DMS153 (cell line): Measurements from ENCODE around the gene PLEK.
A peak's percentile ranks its signal among the peaks of the same experiment; 100 is the strongest.
"Not testable (repeated sequence)": the region's sequence is repeated elsewhere in the genome, so short reads cannot be mapped to it uniquely, and the experiment has no call there.

Experiments used
- DNase-seq: peaks from one replicate; lab custom pipeline; 2025; lab: John Stamatoyannopoulos, UW

PLEK gene

DNA sequence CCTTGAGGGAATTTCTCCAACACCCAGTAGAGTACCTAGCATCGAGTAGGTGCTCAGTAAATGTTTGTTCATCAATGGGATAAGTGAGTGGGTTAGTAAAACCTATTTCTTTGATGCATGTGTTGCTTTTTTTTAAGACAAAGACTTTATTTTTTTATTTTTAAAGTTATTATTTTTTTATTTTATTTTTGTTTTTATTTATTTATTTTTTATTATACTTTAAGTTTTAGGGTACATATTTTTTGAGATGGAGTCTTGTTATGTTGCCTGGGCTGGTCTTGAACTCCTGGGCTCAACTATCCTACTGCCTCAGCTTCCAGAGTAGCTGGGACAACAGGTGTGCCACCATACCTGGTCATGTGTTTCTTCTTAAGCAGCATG lies 20.8 kb downstream of the PLEK start:
- no peak for DNase-seq

DNA sequence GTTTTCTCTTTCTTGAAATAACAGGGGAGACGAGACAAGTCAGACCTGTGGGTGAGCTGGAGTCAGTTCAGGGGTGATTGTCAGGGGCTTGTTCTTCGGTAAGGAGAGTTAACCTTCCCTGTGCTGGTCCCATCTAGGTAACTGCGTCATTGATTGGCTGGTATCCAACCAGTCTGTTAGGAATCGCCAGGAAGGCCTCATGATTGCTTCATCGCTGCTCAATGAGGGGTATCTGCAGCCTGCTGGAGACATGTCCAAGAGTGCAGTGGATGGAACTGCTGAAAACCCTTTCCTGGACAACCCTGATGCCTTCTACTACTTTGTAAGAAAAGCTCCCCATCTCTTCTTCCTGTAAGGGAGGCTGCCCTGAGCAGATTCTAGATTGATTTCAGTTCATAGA lies 21.3 kb downstream of the PLEK start:
- no peak for DNase-seq

- no peak for DNase-seq
These were observed 22.6 kb downstream of the PLEK start for GRCh38 chr2:68387408-68388350.

DNA sequence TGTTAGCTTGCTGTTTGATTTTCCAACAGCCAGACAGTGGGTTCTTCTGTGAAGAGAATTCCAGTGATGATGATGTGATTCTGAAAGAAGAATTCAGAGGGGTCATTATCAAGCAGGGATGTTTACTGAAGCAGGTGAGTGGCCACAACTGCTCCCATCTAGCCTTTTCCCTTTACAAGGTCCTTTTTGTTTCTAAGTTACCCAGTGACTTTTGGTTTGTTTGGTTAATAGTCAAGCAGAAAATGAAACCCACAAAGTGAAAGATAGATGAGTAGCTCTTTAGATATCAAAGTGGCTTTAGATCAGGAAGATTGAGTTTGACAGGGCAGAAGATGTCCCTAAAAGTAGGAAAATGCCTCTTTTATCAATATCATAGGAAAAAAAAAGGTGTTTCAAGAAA lies 23.3 kb downstream of the PLEK start:
- DNase-seq, result no peak

DNA sequence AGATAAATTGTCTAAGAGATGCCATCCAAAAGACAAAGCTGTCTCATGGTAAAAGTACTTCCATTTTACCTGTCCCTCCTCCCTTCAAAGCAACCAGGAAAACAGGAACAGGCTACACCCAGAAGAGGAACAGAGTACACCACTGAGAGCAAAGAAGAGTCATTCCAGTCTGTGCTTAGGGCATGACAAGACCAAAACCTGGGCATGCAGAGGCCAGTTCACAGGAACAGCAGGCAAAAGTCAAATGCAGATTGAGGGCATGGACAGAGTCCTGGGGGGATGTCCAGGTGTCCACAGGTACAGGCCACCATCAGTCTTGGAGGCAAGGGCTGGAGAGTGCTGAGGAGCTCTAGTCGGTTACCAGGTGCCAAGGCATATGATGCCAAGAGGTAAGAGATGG lies 23.7 kb downstream of the PLEK start:
- DNase-seq, result no peak

- no peak for DNase-seq
These were observed 25.0 kb downstream of the PLEK start for GRCh38 chr2:68390114-68390513.

- no peak for DNase-seq
These were observed 25.5 kb downstream of the PLEK start for GRCh38 chr2:68390586-68390985.

DNA sequence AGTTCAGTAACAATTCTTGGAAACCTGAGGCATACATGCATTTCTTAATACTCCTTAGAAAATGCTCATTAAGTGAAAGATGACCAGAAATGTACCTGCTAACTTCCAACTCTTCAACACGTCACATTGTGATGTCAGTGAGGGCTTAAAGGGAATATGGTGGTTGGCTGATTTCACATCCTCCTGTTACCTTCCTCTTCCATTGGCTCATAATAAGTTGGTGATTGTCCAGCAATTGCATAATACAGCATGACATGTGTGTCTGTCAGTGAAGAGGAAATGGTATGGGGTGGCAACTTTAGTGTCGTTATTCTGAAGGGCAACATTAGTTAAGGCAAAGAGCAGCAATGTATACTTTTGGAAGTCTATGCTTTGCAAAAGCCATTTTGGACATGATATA lies 26.0 kb downstream of the PLEK start:
- no peak for DNase-seq

GRCh38 chr2:68391869-68392268 lies 26.8 kb downstream of the PLEK start:
- no peak for DNase-seq

- no peak for DNase-seq
These were observed 31.0 kb downstream of the PLEK start for GRCh38 chr2:68396093-68396492.

DNA sequence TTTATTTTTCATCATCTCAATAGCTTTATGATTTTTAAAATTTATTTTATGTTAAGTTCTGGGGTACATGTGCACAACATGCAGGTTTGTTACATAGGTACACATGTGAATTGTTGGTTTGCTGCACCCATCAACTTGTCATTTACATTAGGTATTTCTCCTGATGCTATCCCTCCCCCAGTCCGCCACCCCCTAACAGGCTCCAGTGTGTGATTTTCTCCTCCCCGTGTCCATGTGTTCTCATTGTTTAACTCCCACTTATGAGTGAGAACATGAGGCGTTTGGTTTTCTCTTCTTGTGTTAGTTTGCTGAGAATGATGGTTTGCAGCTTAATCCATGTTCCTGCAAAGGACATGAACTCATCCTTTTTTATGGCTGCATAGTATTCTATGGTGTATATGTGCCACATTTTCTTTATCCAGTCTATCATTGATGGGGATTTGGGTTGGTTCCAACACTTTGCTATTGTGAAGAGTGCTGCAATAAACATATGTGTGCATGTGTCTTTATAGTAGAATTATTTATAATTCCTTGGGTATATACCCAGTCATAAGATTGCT lies 32.7 kb downstream of the PLEK start:
- not testable (repeated sequence) for DNase-seq

DNA sequence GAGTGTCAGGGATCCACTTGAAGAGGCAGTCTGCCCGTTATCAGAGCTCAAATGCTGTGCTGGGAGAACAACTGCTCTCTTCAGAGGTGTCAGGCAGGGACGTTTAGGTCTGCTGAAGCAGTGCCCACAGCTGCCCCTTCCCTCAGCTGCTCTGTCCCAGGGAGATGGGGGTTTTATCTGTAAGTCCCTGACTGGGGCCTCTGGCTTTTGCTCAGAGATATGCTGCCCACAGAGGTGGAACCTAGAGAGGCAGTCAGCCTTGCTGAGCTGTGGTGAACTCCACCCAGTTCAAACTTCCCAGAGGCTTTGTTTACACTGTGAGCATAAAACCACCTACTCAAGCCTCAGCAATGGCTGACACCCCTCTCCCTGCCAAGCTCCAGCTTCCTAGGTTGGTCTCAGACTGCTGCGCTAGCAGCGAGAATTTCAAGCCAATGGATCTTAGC lies 38.1 kb downstream of the PLEK start:
- no peak for DNase-seq

DNA sequence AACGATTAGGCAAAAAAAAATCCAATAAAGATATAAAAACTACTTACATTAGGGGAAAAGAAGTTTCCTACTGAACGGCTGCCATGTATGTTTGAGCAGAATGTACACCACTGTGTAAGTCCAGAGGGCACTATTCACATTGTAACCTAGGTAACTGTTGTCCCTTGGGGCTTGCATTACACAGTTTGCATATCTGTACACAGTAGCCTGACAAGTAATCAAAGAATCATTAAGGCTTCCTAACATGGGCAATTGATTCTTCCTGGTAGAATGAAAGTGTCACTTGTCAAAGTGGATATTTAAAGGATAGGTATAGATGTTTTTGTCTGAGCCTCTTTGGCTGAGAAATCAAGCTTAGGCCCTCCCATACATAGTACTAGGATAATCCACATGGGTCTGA lies 39.1 kb downstream of the PLEK start:
- no peak for DNase-seq

- DNase-seq, result no peak
These were observed 40.1 kb downstream of the PLEK start for GRCh38 chr2:68404893-68405799.

- DNase-seq, result no peak
These were observed 46.5 kb downstream of the PLEK start for GRCh38 chr2:68411397-68412126.

DNA sequence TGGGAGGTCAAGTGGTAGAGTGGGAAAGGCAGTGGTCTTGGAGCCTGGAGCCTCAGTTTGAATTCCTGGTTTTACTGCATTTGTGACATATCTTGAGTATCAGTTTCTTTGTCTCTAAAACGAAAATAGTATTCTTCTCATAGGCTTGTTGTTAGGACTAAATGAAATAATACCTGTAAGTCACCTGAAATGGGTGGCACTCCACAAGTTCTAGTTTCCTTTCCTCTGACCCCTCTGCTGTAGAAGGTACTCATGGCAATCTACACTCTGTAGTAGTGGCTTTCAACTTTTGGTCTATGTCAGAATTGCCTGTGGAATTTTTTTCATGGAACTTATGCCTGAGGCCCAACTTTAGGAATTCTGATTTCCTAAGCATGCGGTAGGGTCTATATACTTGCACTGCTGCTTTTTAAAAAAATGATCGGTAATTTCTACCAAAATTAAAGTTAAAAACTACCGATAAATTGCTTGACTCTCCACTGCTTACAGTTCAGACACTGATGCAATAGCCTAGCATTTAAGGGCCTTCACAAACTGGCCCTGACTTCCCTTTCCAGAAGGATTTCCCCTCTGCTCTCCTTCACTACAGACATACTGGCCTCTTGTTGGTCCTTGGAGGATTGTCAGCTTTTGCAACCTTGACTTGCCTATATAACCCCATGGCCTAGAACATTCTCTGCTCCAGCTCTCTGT lies 47.2 kb downstream of the PLEK start:
- DNase-seq, result no peak

DNA sequence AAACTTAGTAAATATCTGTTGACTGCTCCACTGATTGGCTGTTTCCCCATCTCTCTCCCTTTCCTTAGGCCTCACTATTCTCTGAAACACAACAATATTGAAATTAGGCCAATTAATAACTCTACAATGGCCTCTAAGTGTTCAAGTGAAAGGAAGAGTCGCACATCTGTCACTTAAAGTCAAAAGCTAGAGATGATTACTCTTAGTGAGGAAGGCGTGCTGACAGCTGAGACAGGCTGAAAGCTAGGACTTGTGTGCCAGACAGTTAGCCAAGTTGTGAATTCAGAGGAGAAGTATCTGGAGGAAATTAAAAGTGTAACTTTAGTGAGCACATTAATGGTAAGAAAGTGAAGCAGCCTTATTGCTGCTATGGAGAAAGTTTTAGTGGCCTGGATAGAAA lies 48.4 kb downstream of the PLEK start:
- no peak for DNase-seq

DNA sequence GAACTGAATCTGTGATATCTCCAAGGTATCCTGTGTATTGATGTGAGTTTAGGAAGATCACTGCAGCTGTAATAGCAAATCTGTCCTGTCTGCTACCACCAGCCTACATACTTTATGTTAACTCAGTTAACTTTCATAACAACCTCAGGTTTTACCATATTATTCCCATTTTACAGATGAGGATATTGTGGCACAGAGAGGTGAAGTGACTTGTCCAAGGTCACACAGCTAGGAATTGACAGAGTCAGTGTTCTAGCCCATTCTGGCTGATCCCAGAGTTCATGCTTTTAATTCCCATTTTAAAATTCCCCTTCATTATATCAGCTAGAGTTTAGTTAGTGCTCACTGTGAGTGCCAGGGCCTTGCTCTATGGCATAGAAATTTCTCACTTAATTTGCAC lies 49.4 kb downstream of the PLEK start:
- DNase-seq, result no peak

DNA sequence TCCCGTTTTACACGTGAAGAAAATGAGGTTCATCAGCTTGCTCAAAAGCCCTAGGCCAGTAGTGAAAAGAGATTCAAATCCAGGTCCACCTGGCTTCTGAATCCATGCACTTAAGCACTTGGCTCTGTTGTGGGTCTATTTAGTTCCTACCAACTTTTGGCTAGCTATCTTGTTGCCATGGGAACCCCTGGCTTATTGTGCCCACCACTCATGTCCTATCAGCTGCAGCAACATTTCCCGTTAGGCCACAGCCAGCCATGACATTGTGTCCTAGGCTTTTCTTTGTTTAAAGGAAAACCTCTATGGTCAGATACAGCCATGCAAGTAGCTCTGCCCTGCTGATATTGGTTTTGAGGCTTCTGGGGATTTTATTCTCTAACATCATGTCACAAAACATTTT lies 49.8 kb downstream of the PLEK start:
- no peak for DNase-seq

GRCh38 chr2:68415521-68415920 lies 50.4 kb downstream of the PLEK start:
- no peak for DNase-seq

DNA sequence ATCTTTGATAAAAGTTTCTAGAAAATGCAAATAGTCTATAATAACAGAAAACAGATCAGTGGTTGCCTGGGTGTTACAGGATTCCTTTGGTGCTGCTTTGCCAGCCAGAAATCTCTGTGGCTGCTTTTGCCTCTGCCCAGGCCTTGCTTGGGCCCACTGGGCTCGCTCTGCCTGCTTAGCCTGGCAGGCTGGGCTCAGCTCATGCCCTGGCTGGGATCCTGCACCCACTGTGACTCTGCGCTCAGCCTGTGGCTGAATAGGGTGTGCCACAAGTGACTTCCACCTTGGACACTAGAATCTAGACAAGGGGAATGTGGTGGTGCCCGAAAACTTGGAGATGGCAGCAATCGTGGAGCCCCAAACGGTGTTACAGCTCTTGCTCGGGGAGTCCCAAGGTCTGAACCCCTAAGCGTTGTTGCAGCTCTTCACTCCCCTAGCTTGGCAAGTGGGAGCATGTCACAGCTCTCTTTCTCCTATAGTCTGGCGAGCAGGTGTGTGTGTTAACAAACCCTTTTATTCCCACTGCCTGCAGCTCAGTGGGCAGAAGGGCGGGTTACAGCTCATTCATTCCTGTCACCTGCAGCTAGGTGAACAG lies 51.1 kb downstream of the PLEK start:
- DNase-seq, result peak; percentile 49
